Ovary (tissue), 9 donors: ENCODE results near the gene ZNF853. TPM values are rescaled to one million over a fixed set of nuclear protein-coding genes. Genes with fewer than 3 reads are reported as not detected.

ENCODE experiments used
- DNase-seq, 5 donors: peaks; one replicate each; pipeline ENCODE4 v3.0.0-alpha.2; 2019 to 2020
- H3K27ac ChIP-seq, 2 donors: fragments of 200-600 bp; one replicate each; pipeline versions ENCODE4 v1.5.1 to v1.8.0; 2019 to 2022
- H3K27me3 ChIP-seq: fragments of 200-600 bp; one replicate; pipeline ENCODE4 v1.8.0; 2022
- H3K36me3 ChIP-seq: fragments of 200-600 bp; sonication (generic); one replicate; pipeline ENCODE4 v1.5.1; 2019
- H3K4me1 ChIP-seq: one replicate; pipeline ENCODE4 v1.8.1; 2013; ENCODE audit warnings: mild to moderate bottlenecking, moderate library complexity; ENCODE audit not compliant: insufficient read depth
- H3K4me3 ChIP-seq: fragments of 200-600 bp; sonication (generic); one replicate; pipeline ENCODE4 v1.5.1; 2017
- H3K9me3 ChIP-seq, 2 donors: fragments of 200-600 bp in 1 of 2; sonication (generic) in 1 of 2; one replicate each; pipeline versions ENCODE4 v1.5.1 to v1.8.1; 2013 to 2019; ENCODE audit warnings: mild to moderate bottlenecking in 1 of 2, moderate library complexity in 1 of 2
- EP300 ChIP-seq: sonication (generic); formaldehyde crosslinking; IDR thresholded peaks from one replicate; pipeline ENCODE4 v1.6.1; 2017; ENCODE audit warnings: antibody characterized with exemption
- POLR2A ChIP-seq: fragments of 450-650 bp; IDR thresholded peaks from one replicate; pipeline ENCODE4 v1.6.1; 2017; ENCODE audit warnings: antibody characterized with exemption, mild to moderate bottlenecking, moderate library complexity
- WGBS, 3 donors: extraction: QIAGEN DNeasy Blood & Tissue Kit in 1 of 3; methylation state at CpG; one replicate each; pipeline versions ENCODE4 v1.1.5 to v1.1.7; 2013 to 2017; 5-methylcytosine and 5-hydroxymethylcytosine counted together
- intact Hi-C, 4 donors: fragments of 100-400 bp; cut with DNase I; formaldehyde crosslinking; loops; one replicate each; pipeline versions ENCODE4 v1.11.0 to v1.15.1; 2022 to 2023
- polyA plus RNA-seq, 2 donors: library from polyadenylated mRNA; stranded (reverse); fragments of 200-250 nt in 1 of 2; fragments of 350-450 nt in 1 of 2; fragmentation: Illumina TruSeq in 1 of 2; extraction: RNeasy Lipid Tissue Mini Kit (QIAGEN cat#74804) in 1 of 2; gene quantifications; one replicate each; pipeline ENCODE4 v1.2.3, GENCODE V29; 2013 to 2014
- total RNA-seq, 7 donors: library from RNA; depleted of rRNA in 2 of 7; stranded (reverse); fragments of >200 nt in 2 of 7; fragmentation: NEBNext Ultra II Directional in 3 of 7; extraction: Animal tissue kit (Norgen Biotek cat#: 25700) in 3 of 7; gene quantifications; one replicate each; pipeline versions ENCODE4 v1.1.0 to v1.2.4, GENCODE V29; 2016 to 2023
- TF ChIP-seq, protein P1 (sequence below), 3 donors: fragments of 450-650 bp in 2 of 3; fragments of 200-600 bp in 1 of 3; IDR thresholded peaks; one replicate each; pipeline versions ENCODE4 v1.5.1 to v1.8.0; 2016 to 2022; ENCODE audit warnings: antibody characterized with exemption in 3 of 3, mild to moderate bottlenecking in 1 of 3
- donor health status: DM: no; HTN: no; CAD: no; lungs with moderate emphysema.
- donor health status: DM: no; HTN: no; CAD: no.
- donor health status: Bipolar disorder and iron deficiency.
- donor health status: DM: yes; HTN: yes; CAD: no.
- donor health status: DM: no; HTN: no; CAD: no.
- donor health status: DM: yes; HTN: yes; CAD: no.

The ZNF853 gene
- total and polyA plus RNA-seq, 9 donors: 9.1 to 25.9 (median 18.5) TPM

DNA sequence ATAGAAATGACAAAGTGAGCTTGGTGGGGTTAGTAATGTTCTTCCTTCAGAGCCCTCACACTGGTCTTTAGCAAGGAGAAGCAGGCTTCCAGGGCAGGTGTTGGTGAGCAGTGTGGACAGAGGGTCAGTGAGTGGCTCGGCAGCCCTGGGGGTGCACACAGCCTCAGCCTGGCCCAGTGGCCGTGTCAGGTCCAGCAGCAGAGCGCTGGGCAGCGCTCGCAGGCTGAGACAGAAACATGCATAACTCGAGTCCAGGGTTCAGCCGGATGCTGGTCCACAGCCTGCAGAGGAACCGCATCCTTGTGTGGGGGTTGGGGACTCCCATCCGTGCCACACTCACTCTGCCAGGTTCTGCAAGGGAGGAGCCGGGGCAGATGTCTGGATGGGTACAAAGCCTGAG is 11.0 kb upstream of the ZNF853 start:
- Histone ChIP-seq H3K4me3 (no peak overlapping the region), H3K27me3 (no peaks in the 10 kb centered on the region), H3K36me3 (no peaks in the 10 kb centered on the region), H3K4me1 (no peaks in the 10 kb centered on the region), H3K9me3 (no peaks in the 10 kb centered on the region), H3K27ac (no peak overlapping the region)
- WGBS, 3 donors: 81 to 92% (median 85%) methylated on average over 10 of the region's 10 CpGs
- TF ChIP-seq POLR2A: no peak
- no peak for TF ChIP-seq EP300
- TF ChIP-seq, protein P1, sequence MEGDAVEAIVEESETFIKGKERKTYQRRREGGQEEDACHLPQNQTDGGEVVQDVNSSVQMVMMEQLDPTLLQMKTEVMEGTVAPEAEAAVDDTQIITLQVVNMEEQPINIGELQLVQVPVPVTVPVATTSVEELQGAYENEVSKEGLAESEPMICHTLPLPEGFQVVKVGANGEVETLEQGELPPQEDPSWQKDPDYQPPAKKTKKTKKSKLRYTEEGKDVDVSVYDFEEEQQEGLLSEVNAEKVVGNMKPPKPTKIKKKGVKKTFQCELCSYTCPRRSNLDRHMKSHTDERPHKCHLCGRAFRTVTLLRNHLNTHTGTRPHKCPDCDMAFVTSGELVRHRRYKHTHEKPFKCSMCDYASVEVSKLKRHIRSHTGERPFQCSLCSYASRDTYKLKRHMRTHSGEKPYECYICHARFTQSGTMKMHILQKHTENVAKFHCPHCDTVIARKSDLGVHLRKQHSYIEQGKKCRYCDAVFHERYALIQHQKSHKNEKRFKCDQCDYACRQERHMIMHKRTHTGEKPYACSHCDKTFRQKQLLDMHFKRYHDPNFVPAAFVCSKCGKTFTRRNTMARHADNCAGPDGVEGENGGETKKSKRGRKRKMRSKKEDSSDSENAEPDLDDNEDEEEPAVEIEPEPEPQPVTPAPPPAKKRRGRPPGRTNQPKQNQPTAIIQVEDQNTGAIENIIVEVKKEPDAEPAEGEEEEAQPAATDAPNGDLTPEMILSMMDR (IDR thresholded peaks at IDR 0.05): no peak
- DNase-seq: no peak
- intact Hi-C loops: no loop called here

DNA sequence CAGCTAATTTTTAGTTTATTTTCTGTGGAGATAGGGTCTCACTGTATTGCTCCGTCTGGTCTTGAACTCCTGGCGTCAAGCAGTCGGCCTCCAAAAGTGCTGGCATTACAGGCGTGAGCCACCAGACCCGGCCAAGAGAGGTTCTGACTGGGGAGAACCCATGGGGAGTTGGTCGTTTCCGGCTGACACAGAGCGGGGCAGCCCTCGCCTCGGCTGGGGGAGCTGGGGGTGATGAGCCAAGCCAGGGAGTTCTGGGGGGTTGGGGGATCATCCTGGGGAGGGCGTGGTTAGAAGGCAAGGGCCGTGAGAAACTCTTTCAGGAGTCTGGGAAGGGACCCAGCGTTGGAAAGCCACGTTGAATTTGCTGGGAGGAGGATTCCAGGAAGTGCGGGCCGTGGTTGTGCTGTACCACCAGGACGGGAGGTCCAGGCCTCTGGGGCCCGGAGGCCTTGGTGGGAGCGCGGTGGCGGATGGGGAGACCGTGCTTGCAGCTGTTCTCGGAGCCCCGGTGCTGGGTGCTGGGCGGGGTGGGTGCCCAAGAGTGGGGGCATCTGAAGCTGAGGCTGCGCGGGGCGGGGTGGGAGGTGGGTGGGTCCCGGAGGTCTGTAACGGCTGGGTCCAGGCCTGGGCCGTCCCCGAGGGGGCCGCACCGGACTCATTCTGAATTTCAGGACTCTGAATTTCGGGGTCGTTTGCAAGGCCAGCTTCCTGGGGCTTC is 8.4 kb upstream of the ZNF853 start:
- no peaks in the 10 kb centered on the region for H3K36me3 ChIP-seq
- no peaks in the 10 kb centered on the region for H3K9me3 ChIP-seq
- no peak overlapping the region for H3K4me3 ChIP-seq
- H3K27ac ChIP-seq: no peak overlapping the region
- intact Hi-C loops: no loop called here
- TF ChIP-seq POLR2A (no peak), EP300 (no peak)
- TF ChIP-seq, protein P1 (IDR thresholded peaks at IDR 0.05): no peak
- no peaks in the 10 kb centered on the region for H3K4me1 ChIP-seq
- WGBS, 3 donors: 86 to 92% (median 89%) methylated on average over 33 to 36 of the region's 36 CpGs
- H3K27me3 ChIP-seq: no peaks in the 10 kb centered on the region
- DNase-seq: no peak

DNA sequence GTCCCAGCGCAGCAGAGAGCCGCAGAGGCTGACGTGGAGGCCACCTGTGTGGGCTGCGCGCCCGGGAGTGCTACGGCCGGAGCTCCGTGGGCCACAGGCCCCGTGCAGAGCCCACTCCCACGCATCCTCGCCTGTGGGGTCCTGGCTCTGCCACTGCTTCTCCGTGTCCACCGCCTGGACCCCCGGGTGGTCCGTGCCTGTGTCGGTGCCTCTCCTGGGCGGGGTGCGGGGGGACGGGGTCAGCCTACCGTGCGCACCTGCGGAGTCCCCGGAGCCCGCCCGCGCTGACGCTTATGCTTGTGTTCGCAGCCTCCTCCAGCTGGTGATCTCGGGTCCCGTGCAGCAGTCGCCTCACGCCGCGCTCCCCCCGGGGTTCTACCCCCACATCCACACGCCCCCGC is 7.8 kb upstream of the ZNF853 start:
- TF ChIP-seq, protein P1 (IDR thresholded peaks at IDR 0.05): no peak
- no peak for TF ChIP-seq EP300
- TF ChIP-seq POLR2A: no peak
- Histone ChIP-seq H3K9me3 (no peaks in the 10 kb centered on the region), H3K4me3 (no peak overlapping the region), H3K27ac (no peak overlapping the region), H3K36me3 (no peaks in the 10 kb centered on the region), H3K4me1 (no peaks in the 10 kb centered on the region), H3K27me3 (no peaks in the 10 kb centered on the region)
- no peak for DNase-seq
- intact Hi-C loops: no loop called here
- WGBS, 3 donors: 80 to 85% (median 84%) methylated on average over 35 to 38 of the region's 38 CpGs

DNA sequence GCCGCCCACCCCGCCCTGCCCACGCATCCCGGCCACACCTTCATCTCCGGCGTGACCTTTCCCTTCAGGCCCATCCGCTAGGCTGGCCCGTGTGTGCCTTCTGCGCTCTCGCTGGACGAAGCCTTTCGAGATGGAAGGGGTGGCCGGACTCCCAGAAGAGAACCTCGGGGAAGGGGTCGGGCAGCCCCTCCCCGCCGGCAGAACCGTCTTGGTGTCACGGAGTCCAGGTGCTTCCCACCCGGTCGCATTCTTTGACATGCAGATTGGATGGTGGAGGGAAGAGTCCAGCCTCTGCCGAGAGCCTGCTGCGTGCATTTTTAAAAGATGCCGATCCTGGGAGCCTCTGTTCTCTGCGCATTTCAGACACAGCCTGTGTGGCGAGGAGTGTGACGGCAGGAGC is 7.3 kb upstream of the ZNF853 start:
- no peak for TF ChIP-seq EP300
- no peak for TF ChIP-seq POLR2A
- TF ChIP-seq, protein P1 (IDR thresholded peaks at IDR 0.05): no peak
- no peaks in the 10 kb centered on the region for H3K9me3 ChIP-seq
- no peaks in the 10 kb centered on the region for H3K27me3 ChIP-seq
- no peak overlapping the region for H3K4me3 ChIP-seq
- 82 to 88% (median 87%) methylated on average over 27 of the region's 27 CpGs for WGBS, 3 donors
- no peaks in the 10 kb centered on the region for H3K36me3 ChIP-seq
- no peak overlapping the region for H3K27ac ChIP-seq
- DNase-seq: no peak
- no peaks in the 10 kb centered on the region for H3K4me1 ChIP-seq
- intact Hi-C loops: no loop called here
